Thyroid gland (tissue), 4 donors: ENCODE results near the gene C1orf159.

Experiments
- CTCF ChIP-seq, 6 experiments: fragments of 200-600 bp in 3 of 6; fragments of 450-650 bp in 3 of 6; sonication (generic) in 3 of 6; IDR thresholded peaks; one replicate each; pipeline ENCODE4 v1.5.1; 2016 to 2019; ENCODE audit warnings: antibody characterized with exemption in 6 of 6, mild to moderate bottlenecking in 2 of 6, inconsistent platforms in 1 of 6, moderate library complexity in 1 of 6
- POLR2A ChIP-seq, 2 donors: fragments of 450-650 bp; IDR thresholded peaks; one replicate each; pipeline ENCODE4 v1.6.1; 2017; ENCODE audit warnings: antibody characterized with exemption in 2 of 2, mild to moderate bottlenecking in 2 of 2, moderate library complexity in 1 of 2

GRCh38 chr1:1071486-1072298, 44.2 kb downstream of the C1orf159 start:
- no peak for TF ChIP-seq CTCF (IDR thresholded peaks at IDR 0.05)
- TF ChIP-seq POLR2A (IDR thresholded peaks at IDR 0.05), result no peak
